ENCODE results near the gene FAM83D.

Gene FAM83D

GRCh38 chr20:38926142-38926933 lies at the start of gene FAM83D:
FAM83D (plus strand) TSS chr20:38926417; CDS start chr20:38926443, 26 bp downstream.
- H3K27me3 ChIP-seq (replicated peaks; ENCODE audit: control insufficient read depth, insufficient read depth, low read length), result peaks cover 11% of the 10 kb centered on the region
- no peaks in the 10 kb centered on the region for H3K36me3 ChIP-seq (ENCODE audit: control insufficient read depth, insufficient read depth, low read length, severe bottlenecking)
- H3K4me1 ChIP-seq (ENCODE audit: control insufficient read depth, insufficient read depth, low read length), result peaks cover 23% of the 10 kb centered on the region
- peak within 1 kb of the TSS; percentile 68 for H3K9ac ChIP-seq (ENCODE audit: low read length)
- DNase-seq (ENCODE audit: low read depth), result peak; percentile 98
- H3K9me3 ChIP-seq (ENCODE audit: control insufficient read depth, low read length), result no peaks in the 10 kb centered on the region
- peak within 1 kb of the TSS; percentile 81 for H3K4me3 ChIP-seq (ENCODE audit: low read length)

GRCh38 chr20:38877483-38877882 lies 48.7 kb upstream of the FAM83D start:
- DNase-seq (ENCODE audit: low read depth), result no peak
- no peaks in the 10 kb centered on the region for H3K36me3 ChIP-seq (ENCODE audit: control insufficient read depth, insufficient read depth, low read length, severe bottlenecking)
- no peak overlapping the region for H3K9ac ChIP-seq (ENCODE audit: low read length)
- no peak overlapping the region for H3K4me3 ChIP-seq (ENCODE audit: low read length)
- no peaks in the 10 kb centered on the region for H3K4me1 ChIP-seq (ENCODE audit: control insufficient read depth, insufficient read depth, low read length)
- H3K9me3 ChIP-seq (ENCODE audit: control insufficient read depth, low read length), result peaks cover 10% of the 10 kb centered on the region
- peaks cover 58% of the 10 kb centered on the region for H3K27me3 ChIP-seq (replicated peaks; ENCODE audit: control insufficient read depth, insufficient read depth, low read length)

- Histone ChIP-seq H3K27me3 (replicated peaks; ENCODE audit: control insufficient read depth, insufficient read depth, low read length) (peaks cover 63% of the 10 kb centered on the region), H3K4me3 (ENCODE audit: low read length) (no peak overlapping the region), H3K4me1 (ENCODE audit: control insufficient read depth, insufficient read depth, low read length) (no peaks in the 10 kb centered on the region), H3K9ac (ENCODE audit: low read length) (no peak overlapping the region), H3K9me3 (ENCODE audit: control insufficient read depth, low read length) (peaks cover 10% of the 10 kb centered on the region), H3K36me3 (ENCODE audit: control insufficient read depth, insufficient read depth, low read length, severe bottlenecking) (no peaks in the 10 kb centered on the region)
- DNase-seq (ENCODE audit: low read depth), result peak; percentile 35
These were observed 47.4 kb upstream of the FAM83D start for GRCh38 chr20:38878866-38879265.

GRCh38 chr20:38880952-38881735 lies 45.1 kb upstream of the FAM83D start:
- DNase-seq (ENCODE audit: low read depth), result no peak
- H3K9ac ChIP-seq (ENCODE audit: low read length), result no peak overlapping the region
- no peak overlapping the region for H3K4me3 ChIP-seq (ENCODE audit: low read length)
- no peaks in the 10 kb centered on the region for H3K36me3 ChIP-seq (ENCODE audit: control insufficient read depth, insufficient read depth, low read length, severe bottlenecking)
- H3K9me3 ChIP-seq (ENCODE audit: control insufficient read depth, low read length), result peaks cover 10% of the 10 kb centered on the region
- no peaks in the 10 kb centered on the region for H3K4me1 ChIP-seq (ENCODE audit: control insufficient read depth, insufficient read depth, low read length)
- peaks cover 50% of the 10 kb centered on the region for H3K27me3 ChIP-seq (replicated peaks; ENCODE audit: control insufficient read depth, insufficient read depth, low read length)

- no peak for DNase-seq (ENCODE audit: low read depth)
- H3K27me3 ChIP-seq (replicated peaks; ENCODE audit: control insufficient read depth, insufficient read depth, low read length), result peaks cover 49% of the 10 kb centered on the region
These were observed 44.3 kb upstream of the FAM83D start for GRCh38 chr20:38881806-38882440.

GRCh38 chr20:38882600-38882999 lies 43.6 kb upstream of the FAM83D start:
- Histone ChIP-seq H3K9me3 (ENCODE audit: control insufficient read depth, low read length) (peaks cover 7% of the 10 kb centered on the region), H3K9ac (ENCODE audit: low read length) (no peak overlapping the region), H3K4me1 (ENCODE audit: control insufficient read depth, insufficient read depth, low read length) (no peaks in the 10 kb centered on the region), H3K4me3 (ENCODE audit: low read length) (no peak overlapping the region), H3K27me3 (replicated peaks; ENCODE audit: control insufficient read depth, insufficient read depth, low read length) (peaks cover 48% of the 10 kb centered on the region), H3K36me3 (ENCODE audit: control insufficient read depth, insufficient read depth, low read length, severe bottlenecking) (no peaks in the 10 kb centered on the region)
- no peak for DNase-seq (ENCODE audit: low read depth)

More at GRCh38 chr20:38881806-38882440, 44.3 kb upstream of the FAM83D start:
- no peak overlapping the region for H3K9ac ChIP-seq (ENCODE audit: low read length)
- H3K9me3 ChIP-seq (ENCODE audit: control insufficient read depth, low read length), result peaks cover 10% of the 10 kb centered on the region
- no peaks in the 10 kb centered on the region for H3K4me1 ChIP-seq (ENCODE audit: control insufficient read depth, insufficient read depth, low read length)
- no peaks in the 10 kb centered on the region for H3K36me3 ChIP-seq (ENCODE audit: control insufficient read depth, insufficient read depth, low read length, severe bottlenecking)
- no peak overlapping the region for H3K4me3 ChIP-seq (ENCODE audit: low read length)

GRCh38 chr20:38883081-38883980 lies 42.9 kb upstream of the FAM83D start:
- Histone ChIP-seq H3K9me3 (ENCODE audit: control insufficient read depth, low read length) (no peaks in the 10 kb centered on the region), H3K4me3 (ENCODE audit: low read length) (no peak overlapping the region), H3K27me3 (replicated peaks; ENCODE audit: control insufficient read depth, insufficient read depth, low read length) (peaks cover 47% of the 10 kb centered on the region), H3K36me3 (ENCODE audit: control insufficient read depth, insufficient read depth, low read length, severe bottlenecking) (no peaks in the 10 kb centered on the region), H3K9ac (ENCODE audit: low read length) (no peak overlapping the region), H3K4me1 (ENCODE audit: control insufficient read depth, insufficient read depth, low read length) (no peaks in the 10 kb centered on the region)
- DNase-seq (ENCODE audit: low read depth), result no peak

- Histone ChIP-seq H3K36me3 (ENCODE audit: control insufficient read depth, insufficient read depth, low read length, severe bottlenecking) (no peaks in the 10 kb centered on the region), H3K9ac (ENCODE audit: low read length) (no peak overlapping the region), H3K4me1 (ENCODE audit: control insufficient read depth, insufficient read depth, low read length) (no peaks in the 10 kb centered on the region), H3K4me3 (ENCODE audit: low read length) (no peak overlapping the region), H3K9me3 (ENCODE audit: control insufficient read depth, low read length) (no peaks in the 10 kb centered on the region), H3K27me3 (replicated peaks; ENCODE audit: control insufficient read depth, insufficient read depth, low read length) (peaks cover 45% of the 10 kb centered on the region)
- no peak for DNase-seq (ENCODE audit: low read depth)
These were observed 42.1 kb upstream of the FAM83D start for GRCh38 chr20:38883981-38884733.

- Histone ChIP-seq H3K9ac (ENCODE audit: low read length) (no peak overlapping the region), H3K9me3 (ENCODE audit: control insufficient read depth, low read length) (no peaks in the 10 kb centered on the region), H3K4me3 (ENCODE audit: low read length) (no peak overlapping the region), H3K27me3 (replicated peaks; ENCODE audit: control insufficient read depth, insufficient read depth, low read length) (peaks cover 46% of the 10 kb centered on the region), H3K4me1 (ENCODE audit: control insufficient read depth, insufficient read depth, low read length) (no peaks in the 10 kb centered on the region), H3K36me3 (ENCODE audit: control insufficient read depth, insufficient read depth, low read length, severe bottlenecking) (no peaks in the 10 kb centered on the region)
- DNase-seq (ENCODE audit: low read depth), result no peak
These were observed 40.9 kb upstream of the FAM83D start for GRCh38 chr20:38885357-38885756.

All from adipocyte (in vitro differentiated cells).